H9 (cell line): ENCODE data around the gene CKM. TPM values are rescaled to one million over a fixed set of nuclear protein-coding genes. Genes with fewer than 3 reads are reported as not detected.

ENCODE experiments used
- DNase-seq: peaks from one replicate; pipeline ENCODE4 v3.0.0-alpha.2; 2017
- H2AFZ ChIP-seq: one replicate; pipeline ENCODE4 v1.6.1; 2013; ENCODE audit warnings: mild to moderate bottlenecking, low read length, control low read depth, moderate library complexity
- H2AK5ac ChIP-seq: 2 replicates; pipeline ENCODE4 v1.6.1; 2013; ENCODE audit warnings: low read length, control low read depth, mixed read lengths; ENCODE audit not compliant: insufficient read length
- H2BK120ac ChIP-seq: one replicate; pipeline ENCODE4 v1.6.1; 2013; ENCODE audit warnings: low read depth, mild to moderate bottlenecking, low read length, control low read depth, inconsistent platforms; ENCODE audit not compliant: poor library complexity, severe bottlenecking
- H2BK12ac ChIP-seq: 2 replicates; pipeline ENCODE4 v1.6.1; 2013; ENCODE audit warnings: low read length, control low read depth, mixed read lengths, low read depth; ENCODE audit not compliant: insufficient read length
- H2BK15ac ChIP-seq: 2 replicates; pipeline ENCODE4 v1.6.1; 2013; ENCODE audit warnings: low read depth, low read length, control low read depth
- H2BK20ac ChIP-seq: one replicate; pipeline ENCODE4 v1.6.1; 2013; ENCODE audit warnings: low read depth, mild to moderate bottlenecking, low read length, control low read depth, inconsistent platforms; ENCODE audit not compliant: poor library complexity, severe bottlenecking
- H2BK5ac ChIP-seq: 2 replicates; pipeline ENCODE4 v1.6.1; 2013; ENCODE audit warnings: low read length, control low read depth, mixed read lengths; ENCODE audit not compliant: insufficient read length
- H3K14ac ChIP-seq: 2 replicates; pipeline ENCODE4 v1.6.1; 2013; ENCODE audit warnings: low read length, control low read depth; ENCODE audit not compliant: insufficient read depth
- H3K18ac ChIP-seq: 2 replicates; pipeline ENCODE4 v1.6.1; 2013; ENCODE audit warnings: low read depth, mild to moderate bottlenecking, mixed read lengths, low read length, control low read depth; ENCODE audit not compliant: insufficient read length
- H3K23ac ChIP-seq: 2 replicates; pipeline ENCODE4 v1.6.1; 2013; ENCODE audit warnings: low read length, control low read depth, mixed read lengths, low read depth; ENCODE audit not compliant: insufficient read length
- H3K23me2 ChIP-seq: 2 replicates; pipeline ENCODE4 v1.6.1; 2013; ENCODE audit warnings: low read depth, mild to moderate bottlenecking, mixed read lengths, low read length, control low read depth; ENCODE audit not compliant: insufficient read length, poor library complexity, severe bottlenecking
- H3K27ac ChIP-seq: 2 replicates; pipeline ENCODE4 v1.5.1; 2013; ENCODE audit warnings: low read length, control low read depth, mixed read lengths, low read depth; ENCODE audit not compliant: insufficient read length
- H3K27me3 ChIP-seq: 2 replicates; pipeline ENCODE4 v1.6.1; 2013; ENCODE audit warnings: low read length, control low read depth, inconsistent platforms; ENCODE audit not compliant: insufficient read depth
- H3K4ac ChIP-seq: 2 replicates; pipeline ENCODE4 v1.6.1; 2013; ENCODE audit warnings: low read depth, mild to moderate bottlenecking, control low read depth, inconsistent platforms, low read length, moderate library complexity
- H3K4me1 ChIP-seq: 2 replicates; pipeline ENCODE4 v1.6.1; 2013; ENCODE audit warnings: low read length, control low read depth, inconsistent platforms; ENCODE audit not compliant: insufficient read depth
- H3K4me2 ChIP-seq: 2 replicates; pipeline ENCODE4 v1.6.1; 2013; ENCODE audit warnings: low read length, control low read depth, mixed read lengths; ENCODE audit not compliant: insufficient read length, insufficient read depth
- H3K56ac ChIP-seq: 2 replicates; pipeline ENCODE4 v1.6.1; 2013; ENCODE audit warnings: low read depth, mild to moderate bottlenecking, mixed read lengths, low read length, control low read depth; ENCODE audit not compliant: insufficient read length
- H3K79me1 ChIP-seq: 2 replicates; pipeline ENCODE4 v1.6.1; 2013; ENCODE audit warnings: low read depth, mild to moderate bottlenecking, moderate library complexity, low read length, control low read depth, inconsistent platforms; ENCODE audit not compliant: insufficient read depth, poor library complexity, severe bottlenecking
- H3K79me2 ChIP-seq: 2 replicates; pipeline ENCODE4 v1.6.1; 2013; ENCODE audit warnings: low read length, control low read depth, inconsistent platforms; ENCODE audit not compliant: insufficient read depth
- H3K9ac ChIP-seq: 2 replicates; pipeline ENCODE4 v1.6.1; 2013; ENCODE audit warnings: low read length, control low read depth, mixed read lengths; ENCODE audit not compliant: insufficient read length; ENCODE audit errors: extremely low read depth
- H3K9me3 ChIP-seq: one replicate; pipeline ENCODE4 v1.6.1; 2013; ENCODE audit warnings: low read depth, low read length, inconsistent platforms; ENCODE audit not compliant: control insufficient read depth
- H3T11ph ChIP-seq: one replicate; pipeline ENCODE4 v1.6.1; 2013; ENCODE audit warnings: mild to moderate bottlenecking, low read length, control low read depth, inconsistent platforms
- H4K20me1 ChIP-seq: one replicate; pipeline ENCODE4 v1.6.1; 2013; ENCODE audit not compliant: control insufficient read depth, insufficient read length, insufficient read depth
- H4K5ac ChIP-seq: 2 replicates; pipeline ENCODE4 v1.6.1; 2013; ENCODE audit warnings: low read depth, mild to moderate bottlenecking, mixed read lengths, low read length, control low read depth; ENCODE audit not compliant: insufficient read length
- H4K8ac ChIP-seq: replicated peaks from 2 replicates; pipeline ENCODE4 v1.6.1; 2013; ENCODE audit warnings: low read length, control low read depth, mixed read lengths, low read depth; ENCODE audit not compliant: insufficient read length
- H4K91ac ChIP-seq: 2 replicates; pipeline ENCODE4 v1.6.1; 2013; ENCODE audit warnings: low read depth, mild to moderate bottlenecking, moderate library complexity, mixed read lengths, low read length, control low read depth; ENCODE audit not compliant: insufficient read length
- H3K27ac Mint-ChIP-seq, 3 experiments: 2 replicates in 2 of 3; 3 replicates in 1 of 3; pipeline ENCODE4 v1.8.0; 2020 to 2021; ENCODE audit warnings: mixed read lengths in 3 of 3, mild to moderate bottlenecking in 1 of 3, moderate library complexity in 1 of 3
- H3K27me3 Mint-ChIP-seq: 2 replicates; pipeline ENCODE4 v1.8.0; 2021; ENCODE audit warnings: low read depth, mild to moderate bottlenecking, moderate library complexity, mixed read lengths
- H3K36me3 Mint-ChIP-seq, 3 experiments: 2 replicates in 2 of 3; 3 replicates in 1 of 3; pipeline ENCODE4 v1.8.0; 2020 to 2021; ENCODE audit warnings: low read depth in 3 of 3, mixed read lengths in 3 of 3; ENCODE audit not compliant: insufficient read depth in 1 of 3
- H3K4me1 Mint-ChIP-seq, 2 experiments: 2 replicates each; pipeline ENCODE4 v1.8.0; 2020; ENCODE audit warnings: mixed read lengths in 2 of 2
- H3K4me3 Mint-ChIP-seq, 2 experiments: 2 replicates in 1 of 2; 3 replicates in 1 of 2; pipeline ENCODE4 v1.8.0; 2020 to 2021; ENCODE audit warnings: mild to moderate bottlenecking in 2 of 2, mixed read lengths in 2 of 2, moderate library complexity in 1 of 2
- H3K9me3 Mint-ChIP-seq, 2 experiments: 2 replicates in 1 of 2; 3 replicates in 1 of 2; pipeline ENCODE4 v1.8.0; 2020; ENCODE audit warnings: mild to moderate bottlenecking in 2 of 2, mixed read lengths in 2 of 2, moderate library complexity in 1 of 2
- WGBS: extraction: QIAGEN DNeasy Blood & Tissue Kit; methylation state at CpG from one replicate; pipeline ENCODE4 v1.1.7; 2013; ENCODE audit warnings: missing lambda C conversion rate, low lambda C conversion rate, mixed read lengths; ENCODE audit not compliant: insufficient read length; ENCODE audit errors: extremely low coverage; 5-methylcytosine and 5-hydroxymethylcytosine counted together
- total RNA-seq: library from RNA; stranded (reverse); gene quantifications from 2 replicates; pipeline ENCODE4 v1.2.1, GENCODE V29; 2021
- TF ChIP-seq, protein P1 (sequence below): fragments of 200-600 bp; sonication (generic); conservative IDR thresholded peaks from 3 replicates; pipeline ENCODE4 v1.8.0; 2021; ENCODE audit warnings: antibody characterized with exemption, mild to moderate bottlenecking

The CKM gene
- total RNA-seq, 1 experiment from 2014 or later: not detected

DNA sequence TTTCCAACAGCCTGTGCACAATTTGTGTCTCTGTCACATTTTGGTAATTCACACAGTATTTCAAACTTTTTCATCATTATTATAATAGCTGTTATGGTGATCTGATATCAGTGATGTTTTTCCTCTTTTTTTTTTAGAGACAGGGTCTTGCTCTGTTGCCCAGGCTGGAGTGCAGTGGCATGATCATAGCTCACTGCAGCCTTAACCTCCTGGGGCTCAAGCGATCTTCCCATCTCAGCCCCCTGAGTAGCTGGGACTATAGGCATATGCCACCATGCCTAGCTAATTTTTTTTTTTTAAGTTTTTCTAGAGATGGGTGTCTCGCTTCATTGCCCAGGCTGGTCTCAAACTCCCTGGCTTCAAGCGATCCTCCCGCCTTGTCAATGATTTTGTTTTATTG is 65.8 kb downstream of the CKM start:
- no peak overlapping the region for H2AK5ac ChIP-seq
- no peaks in the 10 kb centered on the region for H4K20me1 ChIP-seq
- no peak overlapping the region for H3K4me2 ChIP-seq
- H2BK5ac ChIP-seq: no peak overlapping the region
- H3K56ac ChIP-seq: no peak overlapping the region
- H3K9ac ChIP-seq: no peak overlapping the region
- H3K18ac ChIP-seq: no peak overlapping the region
- no peaks in the 10 kb centered on the region for H3K79me2 ChIP-seq
- no peak overlapping the region for H2BK20ac ChIP-seq
- H2BK12ac ChIP-seq: no peak overlapping the region
- peaks cover 3 to 7% (median 5%) of the 10 kb centered on the region in 3 experiments; a peak in 4 of 7 replicates for H3K36me3 Mint-ChIP-seq
- WGBS: no CpG with 5 or more reads among the region's 4 CpGs
- TF ChIP-seq, protein P1, sequence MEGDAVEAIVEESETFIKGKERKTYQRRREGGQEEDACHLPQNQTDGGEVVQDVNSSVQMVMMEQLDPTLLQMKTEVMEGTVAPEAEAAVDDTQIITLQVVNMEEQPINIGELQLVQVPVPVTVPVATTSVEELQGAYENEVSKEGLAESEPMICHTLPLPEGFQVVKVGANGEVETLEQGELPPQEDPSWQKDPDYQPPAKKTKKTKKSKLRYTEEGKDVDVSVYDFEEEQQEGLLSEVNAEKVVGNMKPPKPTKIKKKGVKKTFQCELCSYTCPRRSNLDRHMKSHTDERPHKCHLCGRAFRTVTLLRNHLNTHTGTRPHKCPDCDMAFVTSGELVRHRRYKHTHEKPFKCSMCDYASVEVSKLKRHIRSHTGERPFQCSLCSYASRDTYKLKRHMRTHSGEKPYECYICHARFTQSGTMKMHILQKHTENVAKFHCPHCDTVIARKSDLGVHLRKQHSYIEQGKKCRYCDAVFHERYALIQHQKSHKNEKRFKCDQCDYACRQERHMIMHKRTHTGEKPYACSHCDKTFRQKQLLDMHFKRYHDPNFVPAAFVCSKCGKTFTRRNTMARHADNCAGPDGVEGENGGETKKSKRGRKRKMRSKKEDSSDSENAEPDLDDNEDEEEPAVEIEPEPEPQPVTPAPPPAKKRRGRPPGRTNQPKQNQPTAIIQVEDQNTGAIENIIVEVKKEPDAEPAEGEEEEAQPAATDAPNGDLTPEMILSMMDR: no peak
- H3K27ac Mint-ChIP-seq: no peak overlapping the region
- H2AFZ ChIP-seq: no peak overlapping the region
- peaks cover 7% of the 10 kb centered on the region for H3K79me1 ChIP-seq
- H3K9me3 Mint-ChIP-seq: no peaks in the 10 kb centered on the region
- H3K4me1 ChIP-seq: no peaks in the 10 kb centered on the region
- H3K14ac ChIP-seq: no peak overlapping the region
- no peak overlapping the region for H4K5ac ChIP-seq
- DNase-seq: no peak
- H3K4me1 Mint-ChIP-seq: peaks cover 13 to 19% of the 10 kb centered on the region in 2 experiments
- no peaks in the 10 kb centered on the region; the same call in 1 of the 2 replicates for H3K27me3 Mint-ChIP-seq
- no peak overlapping the region for H4K8ac ChIP-seq
- no peak overlapping the region for H3T11ph ChIP-seq
- H3K27ac ChIP-seq: no peak overlapping the region
- no peaks in the 10 kb centered on the region for H3K27me3 ChIP-seq
- no peak overlapping the region for H3K23ac ChIP-seq
- no peak overlapping the region for H4K91ac ChIP-seq
- H2BK120ac ChIP-seq: no peak overlapping the region
- H2BK15ac ChIP-seq: no peak overlapping the region
- H3K4me3 Mint-ChIP-seq: no peak overlapping the region
- no peak overlapping the region for H3K4ac ChIP-seq
- H3K9me3 ChIP-seq: no peaks in the 10 kb centered on the region
- peaks cover 5% of the 10 kb centered on the region for H3K23me2 ChIP-seq

Other genes with a start within 250 kb of the CKM start
- gene ZNF296, start 246.4 kb downstream of the CKM start, total RNA-seq: 14.3 and 14.8 TPM in 2 replicates
- gene GEMIN7, start 243.6 kb downstream of the CKM start, total RNA-seq: 46.0 and 47.2 TPM in 2 replicates
- gene PPP1R37, start 229.7 kb downstream of the CKM start, total RNA-seq: 29.9 and 33.6 TPM in 2 replicates
- gene NKPD1, start 161.9 kb downstream of the CKM start, total RNA-seq: 0.17 and 0.46 TPM in 2 replicates
- 57.8 and 59.9 TPM in 2 replicates for gene TRAPPC6A, start 144.6 kb downstream of the CKM start, total RNA-seq
- gene BLOC1S3, start 144.1 kb downstream of the CKM start, total RNA-seq: 9.2 and 12.2 TPM in 2 replicates
- 0.61 TPM in 2 replicates for gene EXOC3L2, start 77.5 kb downstream of the CKM start, total RNA-seq
- 44.7 and 46.8 TPM in 2 replicates for gene MARK4, start 71.6 kb downstream of the CKM start, total RNA-seq
- gene KLC3, start 17.9 kb upstream of the CKM start, total RNA-seq: 3.8 and 4.8 TPM in 2 replicates
- gene ERCC2, start 47.7 kb upstream of the CKM start, total RNA-seq: 94.4 and 98.7 TPM in 2 replicates
- gene PPP1R13L, start 82.2 kb upstream of the CKM start, total RNA-seq: 40.4 and 42.6 TPM in 2 replicates
- gene POLR1G, start 83.8 kb upstream of the CKM start, total RNA-seq: 43.4 and 48.7 TPM in 2 replicates
- gene ERCC1, start 101.0 kb upstream of the CKM start, total RNA-seq: 62.4 and 66.7 TPM in 2 replicates
- gene FOSB, start 145.1 kb upstream of the CKM start, total RNA-seq: 1.7 and 2.5 TPM in 2 replicates
- 18.9 and 20.1 TPM in 2 replicates for gene RTN2, start 174.2 kb upstream of the CKM start, total RNA-seq
- gene PPM1N, start 175.6 kb upstream of the CKM start, total RNA-seq: 7.7 and 8.1 TPM in 2 replicates
- gene VASP, start 184.6 kb upstream of the CKM start, total RNA-seq: 157 and 162 TPM in 2 replicates